Epithelial cell of alveolus of lung (primary cell): Measurements from ENCODE around the gene NTRK1. TPM values are rescaled to one million over a fixed set of nuclear protein-coding genes. Genes with fewer than 3 reads are reported as not detected.

ENCODE experiments used
- total RNA-seq: library from RNA; depleted of rRNA; stranded (reverse); fragments of >200 nt; gene quantifications from 2 replicates; pipeline ENCODE4 v1.2.1, GENCODE V29; 2015

NTRK1 gene
- total RNA-seq, result under 0.01 and 0.56 TPM in 2 replicates

DNA sequence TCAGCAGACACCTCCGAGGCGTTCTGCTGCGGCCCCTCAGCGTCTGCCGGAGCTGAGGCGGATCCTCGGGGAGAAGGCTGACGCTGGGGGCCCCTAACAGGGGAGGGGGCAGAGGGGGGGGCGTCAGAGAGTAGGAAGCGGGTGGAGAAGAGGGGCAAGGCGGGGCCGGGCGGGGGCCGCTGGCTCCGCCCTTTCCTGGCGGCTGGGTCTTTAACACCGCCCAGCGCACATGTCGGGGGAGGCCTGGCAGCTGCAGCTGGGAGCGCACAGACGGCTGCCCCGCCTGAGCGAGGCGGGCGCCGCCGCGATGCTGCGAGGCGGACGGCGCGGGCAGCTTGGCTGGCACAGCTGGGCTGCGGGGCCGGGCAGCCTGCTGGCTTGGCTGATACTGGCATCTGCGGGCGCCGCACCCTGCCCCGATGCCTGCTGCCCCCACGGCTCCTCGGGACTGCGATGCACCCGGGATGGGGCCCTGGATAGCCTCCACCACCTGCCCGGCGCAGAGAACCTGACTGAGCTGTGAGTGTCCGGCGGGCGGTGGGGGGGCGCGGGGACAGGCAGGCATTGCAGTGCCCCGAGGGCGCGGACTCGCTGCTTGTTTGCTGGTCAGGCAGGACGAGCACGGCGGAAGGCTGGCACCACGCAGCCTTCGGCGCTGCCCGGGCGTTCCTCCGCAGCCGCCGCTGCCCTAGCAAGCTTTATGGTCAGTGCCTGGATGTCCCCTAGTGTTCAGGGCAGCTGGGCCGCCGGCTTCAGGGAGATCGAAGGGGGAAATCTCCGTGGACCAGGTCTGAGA, at the start of gene NTRK1:
Gene NTRK1 (plus strand): TSS at position 238 of the 796 bp plus-strand sequence. CDS start 70 bp downstream, at position 308.

DNA sequence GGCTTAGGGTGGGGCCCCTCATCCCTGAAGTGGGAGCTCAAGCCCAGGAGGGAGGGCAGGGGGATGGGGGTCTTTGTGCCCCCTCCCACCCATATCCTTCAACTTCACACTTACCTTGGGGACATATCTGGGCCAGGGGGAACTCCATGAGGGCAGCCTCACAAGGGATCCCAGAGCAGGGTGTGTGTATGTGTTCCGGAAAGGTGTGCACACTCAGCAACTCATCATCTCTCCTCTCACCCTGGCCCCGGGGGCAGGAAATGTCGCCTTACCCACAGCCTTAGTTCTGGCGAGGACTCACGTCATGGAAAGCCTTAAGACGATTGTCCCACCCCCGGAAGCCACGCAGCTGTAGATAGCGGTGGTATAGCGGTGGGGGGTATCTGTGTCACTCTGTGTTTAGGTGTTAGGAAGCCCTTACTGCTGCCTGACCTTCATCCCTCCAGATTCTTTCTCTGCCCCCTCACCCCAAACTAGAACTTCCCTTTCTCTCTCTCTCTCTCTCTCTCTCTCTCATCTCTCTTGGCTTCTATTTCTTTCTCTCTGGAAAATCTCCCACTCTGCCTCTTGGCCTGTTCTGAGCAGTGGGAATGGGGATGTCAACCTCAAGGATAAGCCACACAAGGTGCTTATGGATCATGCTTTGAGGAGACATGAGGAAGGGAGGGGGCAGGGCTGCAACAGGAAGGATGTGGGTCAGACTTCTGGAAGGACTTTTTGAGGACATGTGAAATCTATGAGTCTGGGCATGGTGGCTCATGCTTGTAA, 43.9 kb upstream of the NTRK1 start, which contains the start of gene SH2D2A:
Gene SH2D2A (minus strand): TSS at position 288 of the 768 bp plus-strand sequence. CDS start 140 bp downstream, at position 148.

DNA sequence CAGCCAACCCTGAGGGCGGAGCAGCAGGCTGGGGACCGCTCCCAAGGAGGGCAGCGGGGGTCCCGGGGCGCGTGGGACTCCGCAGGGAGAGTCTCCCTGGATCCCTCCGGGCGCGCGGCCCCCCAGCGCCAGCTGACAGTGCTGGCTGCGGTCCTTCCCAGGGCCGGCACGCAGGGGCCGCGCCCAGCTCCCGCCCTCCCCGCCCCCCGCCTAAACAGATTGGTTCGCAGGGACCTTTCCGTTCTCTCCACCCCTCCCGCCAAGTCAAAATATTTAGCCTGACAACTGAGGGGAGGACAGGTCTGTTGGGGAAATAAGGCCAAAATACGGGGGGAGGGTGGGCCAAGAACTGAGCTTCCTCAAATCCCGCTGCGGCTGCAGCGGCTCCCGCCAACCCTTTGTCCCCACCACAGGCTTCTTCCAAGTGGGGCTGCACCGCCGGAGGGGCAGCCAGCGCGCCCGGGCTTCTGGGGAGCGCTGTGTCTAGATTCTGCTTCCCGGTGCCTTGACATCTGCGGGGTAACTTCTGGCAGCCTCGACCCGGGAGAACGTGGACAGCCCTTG, 1.6 kb upstream of the NTRK1 start, which contains the start of gene INSRR:
Gene INSRR (minus strand): TSS at position 159 of the 564 bp plus-strand sequence. CDS start 496 bp downstream, outside the sequence.

DNA sequence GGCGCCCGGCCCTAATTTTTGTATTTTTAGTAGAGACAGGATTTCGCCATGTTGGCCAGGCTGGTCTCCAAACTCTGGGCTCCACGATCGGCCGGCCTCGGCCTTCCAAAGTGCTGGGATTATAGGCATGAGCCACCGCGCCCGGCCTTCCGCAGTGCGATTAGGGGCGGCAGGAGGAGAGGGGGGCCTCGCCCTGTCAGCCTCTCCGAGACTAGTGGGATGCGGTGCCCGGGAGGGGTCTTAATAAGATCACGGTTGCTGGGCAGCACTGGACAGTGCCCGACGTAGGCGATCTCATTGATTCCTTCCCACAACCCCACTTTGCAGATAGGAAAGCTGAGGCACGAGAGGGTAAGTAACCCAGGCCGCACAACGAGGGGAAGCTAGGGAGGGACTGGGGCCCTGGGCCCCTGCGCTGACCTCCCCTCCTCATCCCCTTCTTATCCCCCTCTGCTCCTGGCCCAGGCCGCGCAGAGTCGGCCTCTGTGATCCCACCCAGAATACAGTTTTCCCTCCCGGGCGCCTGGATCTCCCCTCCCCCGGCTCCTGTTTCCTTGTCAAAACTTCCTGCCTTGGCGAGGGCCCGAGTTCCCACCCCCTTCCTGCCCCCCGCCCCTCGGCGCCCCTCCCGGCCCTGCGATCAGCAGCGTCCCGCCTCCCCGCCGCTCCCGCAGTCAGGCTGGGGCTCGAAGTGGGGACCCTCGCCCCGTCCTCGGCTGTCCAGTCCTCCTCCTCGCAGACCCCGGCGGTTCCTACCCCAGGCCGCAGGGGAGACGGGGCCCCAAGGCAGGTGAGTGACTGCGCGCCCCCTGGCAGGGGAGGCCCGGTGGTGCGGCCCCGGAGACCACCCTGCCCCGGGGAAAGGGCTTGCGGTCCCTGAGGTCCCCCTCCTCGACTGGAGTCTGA, 32.6 kb downstream of the NTRK1 start, which contains the start of gene PEAR1:
Gene PEAR1 (plus strand): TSS at position 671 of the 906 bp plus-strand sequence. CDS start 10,209 bp downstream, outside the sequence.

DNA sequence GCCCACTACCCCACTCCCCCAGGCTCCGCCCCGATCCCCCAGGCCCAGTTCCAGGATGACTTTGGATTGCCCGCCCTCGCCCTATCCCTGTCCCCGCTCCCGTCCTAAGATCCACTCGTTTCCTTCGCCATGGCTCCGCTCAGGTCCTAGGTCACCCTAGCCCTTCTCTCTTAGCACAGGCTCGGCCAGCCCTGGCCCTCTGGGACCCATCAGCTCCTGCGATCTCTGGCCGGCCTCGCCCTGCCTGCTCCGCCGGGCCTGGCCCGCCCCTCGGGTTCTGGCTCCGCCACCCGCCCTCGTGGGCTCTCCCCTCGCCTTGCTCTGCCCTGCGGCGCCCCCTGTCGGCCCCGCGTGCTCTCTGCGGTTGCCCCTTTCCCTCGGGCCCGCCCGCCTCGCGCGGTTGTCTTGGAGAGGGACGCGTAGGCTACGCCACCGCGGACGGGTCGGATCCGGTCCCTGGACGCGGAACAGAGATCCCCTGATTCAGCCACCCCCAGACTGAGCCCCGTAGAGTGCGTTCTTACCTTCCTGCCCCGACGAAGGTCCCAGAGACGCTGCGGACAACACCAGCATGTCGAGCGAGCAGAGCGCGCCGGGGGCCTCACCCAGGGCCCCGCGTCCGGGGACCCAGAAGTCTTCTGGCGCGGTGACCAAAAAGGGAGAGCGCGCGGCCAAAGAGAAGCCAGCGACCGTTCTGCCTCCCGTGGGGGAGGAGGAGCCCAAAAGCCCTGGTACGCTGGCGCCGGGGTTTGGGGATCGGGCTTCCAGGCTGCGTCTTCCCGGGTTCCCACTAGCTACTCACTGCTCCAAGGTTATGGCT, 59.8 kb downstream of the NTRK1 start, which contains the start of gene LRRC71:
Gene LRRC71 (plus strand): TSS at position 400 of the 820 bp plus-strand sequence. CDS start 172 bp downstream, at position 572.

Other genes with a start within 250 kb of the NTRK1 start
- gene HAPLN2, start 241.4 kb upstream of the NTRK1 start, total RNA-seq, result 1.9 TPM in 1 of 2 replicates, not detected in the other
- gene BCAN, start 218.7 kb upstream of the NTRK1 start, total RNA-seq, result not detected in 2 replicates
- 34.3 and 110 TPM in 2 replicates for gene NES, start 183.5 kb upstream of the NTRK1 start, total RNA-seq
- gene CRABP2, start 155.3 kb upstream of the NTRK1 start, total RNA-seq, result 38.1 and 68.6 TPM in 2 replicates
- gene METTL25B, start 132.4 kb upstream of the NTRK1 start, total RNA-seq, result 11.1 and 19.9 TPM in 2 replicates
- 17.2 and 18.0 TPM in 2 replicates for gene ISG20L2, start 132.1 kb upstream of the NTRK1 start, total RNA-seq
- gene MRPL24, start 119.8 kb upstream of the NTRK1 start, total RNA-seq, result 52.1 and 67.7 TPM in 2 replicates
- 186 and 249 TPM in 2 replicates for gene HDGF, start 109.2 kb upstream of the NTRK1 start, total RNA-seq
- 35.8 and 59.0 TPM in 2 replicates for gene PRCC, start 93.3 kb upstream of the NTRK1 start, total RNA-seq
- gene SH2D2A, start 44.0 kb upstream of the NTRK1 start, total RNA-seq, result 0.32 and 2.1 TPM in 2 replicates
- gene INSRR, start 1.7 kb upstream of the NTRK1 start, total RNA-seq, result not detected in 2 replicates
- 14.0 and 15.4 TPM in 2 replicates for gene PEAR1, start 32.9 kb downstream of the NTRK1 start, total RNA-seq
- not detected in 2 replicates for gene LRRC71, start 59.8 kb downstream of the NTRK1 start, total RNA-seq
- 12.2 and 24.7 TPM in 2 replicates for gene ARHGEF11, start 184.9 kb downstream of the NTRK1 start, total RNA-seq
- not detected in 2 replicates for gene ETV3L, start 238.9 kb downstream of the NTRK1 start, total RNA-seq